Right lung (tissue), 5 donors: ENCODE results near the gene AFDN. TPM values are rescaled to one million over a fixed set of nuclear protein-coding genes. Genes with fewer than 3 reads are reported as not detected.

ENCODE experiments used
- DNase-seq, 2 donors: peaks; one replicate each; pipeline ENCODE4 v3.0.0-alpha.2; 2013
- polyA plus RNA-seq, 5 donors: library from polyadenylated mRNA; unstranded; fragments of 120-200 nt; gene quantifications; one replicate each; pipeline versions ENCODE4 v1.2.1 to v1.2.3, GENCODE V29; 2013; ENCODE audit warnings: inconsistent platforms in 1 of 5, low replicate concordance in 1 of 5; ENCODE audit not compliant: insufficient read length in 5 of 5, insufficient read depth in 1 of 5

The AFDN gene
- polyA plus RNA-seq, 5 donors, result 217 to 344 (median 308) TPM

DNA sequence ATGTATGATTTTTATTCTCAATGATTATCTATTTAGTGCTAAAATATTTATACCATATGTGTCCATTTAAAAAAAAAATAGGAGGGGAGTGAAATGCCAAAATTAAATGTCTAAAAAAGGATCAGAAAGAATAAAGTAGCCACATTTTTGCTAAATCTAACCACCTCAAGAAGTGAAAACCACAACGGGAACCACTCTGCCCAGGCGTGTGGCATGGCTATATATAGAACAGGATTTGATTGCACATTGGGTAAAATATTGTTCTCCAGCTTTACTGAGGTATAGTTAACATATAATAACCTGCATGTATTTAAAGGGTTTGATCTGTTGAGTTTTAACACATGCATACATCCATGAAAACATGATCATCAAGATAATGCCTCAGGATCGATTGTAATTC lies 19.0 kb upstream of the AFDN start:
- no peak for DNase-seq

DNA sequence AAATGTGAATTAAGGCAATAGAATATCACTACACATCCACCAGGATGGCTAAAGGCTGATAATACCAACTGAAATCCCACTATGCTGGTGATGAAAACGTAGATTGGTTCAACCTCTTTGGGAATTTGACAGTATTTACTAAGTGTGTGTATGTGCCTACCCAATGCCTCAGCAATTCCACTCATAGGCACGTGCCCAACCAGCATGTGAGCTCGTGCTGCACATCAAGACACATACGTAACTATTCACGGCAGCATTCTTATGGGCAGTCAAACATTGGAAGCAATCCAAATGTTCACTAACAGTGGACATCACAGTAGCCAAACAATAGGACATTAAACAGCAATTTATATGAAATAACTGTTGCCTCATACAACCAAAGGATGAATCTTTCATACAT lies 15.7 kb upstream of the AFDN start:
- DNase-seq, result no peak

DNA sequence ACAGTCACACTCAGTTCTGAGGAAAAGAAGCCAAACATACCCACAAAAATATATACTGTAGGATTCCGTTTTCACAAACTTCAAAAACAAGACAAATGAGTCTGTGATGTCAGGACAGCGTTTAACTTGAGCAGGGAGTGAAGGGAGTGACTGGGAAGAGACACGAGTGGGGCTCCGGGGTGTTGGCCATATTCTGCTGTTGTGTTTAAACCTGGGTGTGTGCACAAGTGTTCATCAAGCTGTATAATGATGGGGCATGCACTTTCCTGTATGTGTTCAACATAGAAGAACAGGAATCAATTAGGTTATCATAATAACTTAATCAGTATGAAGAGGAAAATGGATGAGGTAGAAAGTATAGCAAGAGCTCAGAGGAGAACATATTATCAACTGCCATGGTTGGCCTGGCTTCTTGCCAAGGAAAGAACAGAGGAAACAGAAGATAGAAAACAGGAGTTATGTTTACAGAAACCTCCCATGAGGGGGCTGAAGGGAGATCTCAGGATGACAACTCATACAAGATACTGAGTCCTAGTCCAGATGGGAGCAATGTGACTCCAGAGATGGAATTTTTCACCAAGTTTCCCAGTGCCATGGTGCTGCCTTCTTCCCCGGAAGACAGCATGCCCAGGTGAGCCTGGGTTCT lies 15.1 kb upstream of the AFDN start:
- no peak for DNase-seq

DNA sequence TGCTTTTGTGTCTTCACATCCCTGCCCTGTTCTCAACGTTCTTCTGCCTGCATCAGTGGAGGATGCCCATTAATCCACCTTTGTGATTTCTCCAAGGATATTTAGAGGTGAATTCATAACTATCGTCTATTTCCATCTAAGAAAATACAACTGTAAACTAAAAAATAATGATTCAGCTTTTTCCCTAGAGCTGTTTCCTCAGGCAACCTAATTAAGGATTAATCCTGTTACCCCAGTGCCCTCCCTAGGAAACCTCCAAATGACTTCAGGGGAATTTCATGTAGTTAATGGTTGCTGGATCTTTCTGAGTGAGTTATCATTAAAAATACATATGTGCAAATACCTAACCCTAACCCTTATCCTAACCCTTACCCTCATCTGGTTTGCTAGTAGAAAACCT lies 14.6 kb upstream of the AFDN start:
- no peak for DNase-seq

DNA sequence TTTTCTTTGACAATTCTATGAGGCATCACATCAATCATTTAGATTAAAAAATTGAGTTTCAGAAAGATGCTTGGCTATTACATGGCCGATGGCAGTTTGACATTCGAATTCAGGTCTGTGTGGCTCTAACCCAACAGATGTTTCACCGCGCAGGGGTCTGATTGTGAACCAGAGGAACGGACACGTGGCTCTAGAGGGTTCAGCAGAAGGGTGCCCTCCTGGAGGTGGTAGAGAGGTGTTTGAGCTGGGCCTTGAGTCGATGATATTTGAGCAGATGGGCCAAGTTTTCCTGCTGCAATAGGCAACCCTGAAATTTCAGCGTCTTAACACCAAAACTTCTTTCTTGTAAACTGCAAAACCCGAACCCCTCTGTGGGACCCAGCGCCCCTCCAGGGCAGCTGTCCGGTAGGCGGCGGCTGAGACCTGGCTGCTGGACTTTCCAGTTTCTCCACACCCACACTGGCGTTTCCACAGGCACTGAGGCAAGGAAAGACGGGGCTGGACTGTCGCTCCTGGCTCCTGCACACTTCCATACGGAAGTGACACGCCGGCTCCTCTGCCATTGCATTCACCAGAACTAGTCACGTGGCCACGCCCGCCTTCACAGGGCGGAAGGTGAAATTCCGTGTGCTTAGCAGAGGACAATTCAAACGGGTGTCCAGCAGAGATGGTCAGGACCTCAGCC lies 11.3 kb upstream of the AFDN start:
- DNase-seq, result no peak

DNA sequence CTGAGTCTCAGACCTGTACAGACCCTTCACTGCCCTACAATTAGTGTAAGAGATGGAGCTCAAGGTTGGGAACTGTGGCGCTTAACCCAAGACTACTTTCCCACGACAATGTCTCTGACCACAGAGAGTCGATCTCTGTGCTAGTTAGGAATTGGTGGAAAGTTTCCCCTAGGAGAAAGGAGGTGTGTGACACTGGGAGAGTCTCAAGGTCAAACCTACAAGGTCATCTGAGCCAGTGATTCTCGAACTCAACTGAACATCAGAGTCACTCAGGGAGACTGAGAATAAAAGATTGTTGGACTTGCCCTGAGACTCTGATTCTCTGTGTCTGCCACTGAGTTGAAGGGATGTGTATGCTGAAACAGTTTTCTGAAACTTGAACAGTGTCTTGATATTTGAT lies 9.7 kb upstream of the AFDN start:
- DNase-seq, result no peak

DNA sequence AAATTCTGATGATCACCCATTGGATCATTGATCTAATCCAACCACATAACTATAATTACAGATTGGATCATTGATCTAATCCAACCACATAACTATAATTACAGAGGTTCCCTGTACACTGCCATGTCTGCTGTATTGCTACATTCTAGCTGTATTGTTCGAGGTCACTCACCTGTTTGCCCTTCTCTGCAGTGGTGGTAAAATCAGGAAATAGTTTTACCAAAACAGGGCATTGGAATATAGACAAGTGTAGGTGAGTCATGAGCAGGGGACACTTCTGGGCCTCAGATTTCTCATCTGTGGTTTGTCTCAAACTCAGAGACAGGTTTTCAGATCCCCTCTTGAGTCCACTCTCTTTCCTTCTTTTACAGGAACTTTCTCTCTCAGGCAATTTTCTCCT lies 9.0 kb upstream of the AFDN start:
- DNase-seq, result no peak

DNA sequence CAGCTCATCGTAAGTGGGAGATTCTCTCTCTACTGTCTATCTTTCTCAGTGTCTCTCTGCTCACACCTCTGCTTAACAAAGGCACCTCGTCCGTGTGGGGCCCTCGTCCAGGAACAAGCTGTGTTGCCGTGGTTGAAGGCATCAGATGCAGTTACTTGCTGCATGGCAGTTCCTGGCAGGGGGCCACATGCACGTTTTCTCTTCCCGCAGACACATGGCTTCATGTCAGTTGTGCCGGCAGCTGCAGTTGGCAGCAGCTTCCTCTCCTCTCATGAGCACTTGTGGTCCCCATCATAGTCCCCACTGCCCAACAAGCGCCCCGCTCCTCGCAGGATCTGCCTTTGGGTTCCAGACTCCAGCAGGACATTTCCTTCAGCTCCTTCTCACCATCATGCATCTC lies 7.1 kb upstream of the AFDN start:
- DNase-seq, result no peak

DNA sequence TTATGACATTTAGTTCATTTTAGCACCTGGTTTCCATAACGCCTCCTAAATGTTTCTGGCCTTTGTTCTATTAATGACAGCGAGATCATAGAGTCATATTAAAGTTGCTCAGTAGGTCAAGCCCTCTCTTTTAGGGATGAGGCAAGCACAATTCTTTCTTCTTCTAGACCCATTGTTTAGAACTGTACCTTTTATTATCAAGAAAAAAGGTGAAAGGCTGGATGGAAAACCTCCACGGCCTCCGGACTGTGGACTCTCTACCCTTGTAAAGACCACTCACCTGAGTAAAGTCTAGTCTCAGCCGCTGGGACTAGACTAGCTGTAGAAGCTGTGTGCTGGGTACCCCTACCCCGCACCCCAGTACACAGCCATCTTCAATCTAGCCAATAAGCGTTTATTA lies 6.0 kb upstream of the AFDN start:
- DNase-seq, result no peak

DNA sequence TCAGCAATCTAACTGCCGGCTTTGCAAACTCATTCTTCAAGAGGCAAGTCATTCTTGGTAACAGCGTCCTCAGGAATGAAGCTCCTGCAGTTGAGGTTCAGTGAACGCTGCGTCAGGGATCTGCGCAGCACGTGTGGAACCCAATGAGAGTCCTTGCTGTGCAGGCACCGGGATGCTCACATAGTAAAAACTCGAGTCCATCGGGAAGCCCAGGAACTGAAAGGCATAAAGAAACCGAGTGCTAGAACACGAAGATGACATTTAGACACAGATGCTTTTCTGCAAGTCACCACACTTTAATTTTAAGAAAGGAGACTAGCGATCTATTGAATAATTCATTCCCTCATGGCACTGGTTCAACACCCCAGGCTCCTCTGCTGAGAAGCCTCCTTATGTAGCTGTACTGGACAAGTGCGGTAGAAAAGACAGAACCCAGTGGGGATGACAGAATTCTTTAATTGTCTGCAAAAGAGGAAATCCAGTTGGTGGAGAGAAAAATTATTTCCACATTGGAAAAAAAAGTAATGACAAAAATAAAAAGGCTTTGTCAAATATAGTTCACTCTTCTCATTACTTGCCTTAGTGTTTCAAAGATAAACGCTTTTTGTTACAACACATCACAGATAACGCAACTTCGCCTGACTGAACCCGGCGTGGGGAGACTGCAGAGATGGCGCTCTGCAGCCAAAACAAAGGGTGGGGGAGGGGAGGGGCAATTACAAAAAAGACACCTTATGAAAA lies 1.9 kb upstream of the AFDN start:
- peak; percentile 68 to 76 for DNase-seq

DNA sequence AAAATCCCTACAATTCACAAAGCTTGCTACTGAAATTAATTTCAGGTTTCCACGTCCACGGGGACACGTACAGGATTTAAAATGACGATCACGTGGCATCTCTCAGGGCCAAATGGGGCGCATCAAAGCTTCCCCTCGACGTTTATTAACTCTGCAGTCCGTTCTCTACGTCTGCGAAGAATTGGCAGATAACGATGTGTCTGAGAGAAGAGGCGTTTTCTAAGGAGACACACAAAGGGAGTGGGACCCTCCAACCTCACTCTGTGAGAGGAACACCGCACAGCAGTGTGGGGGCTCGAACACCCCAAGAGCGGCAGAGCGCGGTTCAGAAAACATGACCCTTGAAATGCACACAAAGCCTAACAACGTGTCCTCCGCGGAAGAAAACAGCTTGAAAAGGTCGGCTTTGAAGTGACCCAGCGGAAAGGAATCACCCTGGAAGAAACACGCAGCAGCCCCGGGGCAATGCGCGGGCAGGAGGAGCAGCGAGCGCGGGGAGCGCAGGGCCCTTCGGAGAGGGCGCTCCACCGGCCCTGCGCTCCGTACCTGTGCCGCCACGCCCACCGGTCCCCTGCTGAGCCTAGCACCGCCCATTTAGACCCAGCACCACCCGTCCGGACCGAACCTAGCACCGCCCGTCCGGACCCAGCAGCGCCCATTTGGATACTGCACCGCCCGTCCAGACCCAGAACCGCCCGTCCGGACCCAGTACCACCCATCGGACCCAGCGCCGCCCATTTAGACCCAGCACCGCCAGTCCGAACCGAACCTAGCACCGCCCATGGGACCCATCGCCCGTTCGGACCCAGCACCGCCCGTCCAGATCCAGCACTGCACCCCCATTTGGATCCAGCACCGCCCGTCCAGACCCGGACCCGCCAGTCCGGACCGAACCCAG lies 1.1 kb upstream of the AFDN start:
- peak; percentile 66 to 68 for DNase-seq

DNA sequence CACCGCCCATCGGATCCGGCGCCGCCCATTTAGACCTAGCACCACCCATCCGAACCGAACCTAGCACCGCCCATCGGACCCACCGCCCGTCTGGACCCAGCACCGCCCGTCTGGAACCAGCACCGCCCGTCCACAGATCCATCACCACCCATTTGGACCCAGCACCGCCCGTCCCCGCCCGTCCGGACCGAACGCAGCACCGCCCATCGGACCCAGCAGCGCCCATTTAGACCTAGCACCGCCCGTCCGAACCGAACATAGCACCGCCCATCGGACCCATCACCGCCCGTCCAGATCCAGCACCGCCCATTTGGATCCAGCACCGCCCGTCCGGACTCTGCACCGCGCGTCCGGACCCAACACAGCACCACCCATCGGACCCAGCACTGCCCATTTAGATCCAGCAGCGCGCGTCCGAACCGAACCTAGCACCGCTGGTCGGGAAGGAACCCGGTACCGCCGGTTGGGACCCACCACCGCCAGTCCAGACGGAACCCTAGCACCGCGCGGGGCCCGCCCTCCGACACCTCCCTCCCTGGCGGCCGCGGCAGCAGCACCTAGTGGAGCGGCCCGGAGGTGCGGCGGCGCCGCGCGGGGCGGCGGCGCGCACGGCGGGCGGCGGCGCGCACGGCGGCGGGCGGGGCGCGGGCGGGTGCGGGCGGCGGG lies 348 bp upstream of the AFDN start:
- peak; percentile 60 to 64 for DNase-seq

DNA sequence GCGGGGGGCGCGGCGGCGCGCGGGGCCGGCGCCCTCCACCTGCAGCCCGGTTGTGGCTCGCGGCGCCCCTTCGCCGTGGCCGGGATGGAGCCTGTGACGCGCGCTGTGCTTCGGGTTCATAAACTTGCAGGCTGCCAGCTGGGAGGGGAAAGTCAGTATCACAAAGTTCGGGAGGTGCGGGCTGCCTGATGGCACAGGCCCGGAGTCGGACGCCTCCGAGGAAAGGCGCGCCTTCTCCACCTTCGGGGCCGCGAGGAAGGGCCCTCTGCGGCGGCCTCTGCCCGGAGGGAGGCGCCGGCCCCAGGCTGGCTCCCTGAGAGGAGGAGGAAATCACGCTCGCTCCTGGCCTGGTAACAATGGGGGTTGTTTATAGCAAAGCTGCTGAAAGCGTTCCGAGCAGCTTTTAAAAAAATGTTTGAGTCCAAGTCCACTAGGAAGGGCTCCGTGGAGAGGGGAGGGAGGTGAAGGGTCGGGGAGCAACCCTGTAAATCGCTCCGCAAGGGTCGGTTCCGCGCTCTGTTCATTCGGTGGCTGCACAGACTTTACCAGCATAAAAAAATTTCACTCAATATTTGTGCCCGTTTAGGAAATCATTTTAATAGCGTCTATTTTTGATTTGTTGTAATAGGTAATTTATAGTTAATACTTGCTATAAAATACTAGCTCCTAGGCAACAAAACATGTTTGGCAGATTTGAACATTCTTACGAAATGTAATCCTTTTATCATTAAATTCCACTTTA lies 1.0 kb downstream of the AFDN start:
- peak; percentile 62 for DNase-seq

DNA sequence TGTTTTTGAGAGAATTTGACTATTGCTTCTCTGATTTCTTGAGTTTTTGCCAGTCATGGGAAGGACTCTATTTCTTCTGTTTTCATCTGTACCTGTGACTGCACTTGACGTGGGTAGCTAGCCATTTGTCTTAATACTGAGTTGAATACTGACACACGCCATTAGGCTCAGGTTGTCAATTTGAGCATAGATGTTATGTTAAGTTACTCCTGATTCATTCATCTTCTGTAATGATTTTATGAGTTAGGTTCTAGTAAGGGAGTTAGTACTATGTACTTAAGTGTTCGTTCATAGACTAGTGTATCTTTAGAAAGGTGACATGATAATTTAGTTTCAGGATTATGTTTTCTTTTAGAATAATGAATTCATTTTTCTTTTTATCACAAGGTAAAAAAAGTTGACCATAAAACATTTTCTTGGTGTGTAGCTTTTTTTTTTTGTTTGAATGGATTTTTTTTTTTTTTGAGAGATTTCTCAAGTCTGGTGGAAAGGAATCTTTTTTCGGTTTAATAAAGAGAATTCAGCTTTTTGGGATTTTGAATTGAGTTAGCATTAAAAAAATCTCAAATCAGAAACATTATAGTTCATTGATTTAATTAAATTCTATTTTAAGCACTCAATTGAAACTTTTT lies 1.7 kb downstream of the AFDN start:
- DNase-seq, result no peak

DNA sequence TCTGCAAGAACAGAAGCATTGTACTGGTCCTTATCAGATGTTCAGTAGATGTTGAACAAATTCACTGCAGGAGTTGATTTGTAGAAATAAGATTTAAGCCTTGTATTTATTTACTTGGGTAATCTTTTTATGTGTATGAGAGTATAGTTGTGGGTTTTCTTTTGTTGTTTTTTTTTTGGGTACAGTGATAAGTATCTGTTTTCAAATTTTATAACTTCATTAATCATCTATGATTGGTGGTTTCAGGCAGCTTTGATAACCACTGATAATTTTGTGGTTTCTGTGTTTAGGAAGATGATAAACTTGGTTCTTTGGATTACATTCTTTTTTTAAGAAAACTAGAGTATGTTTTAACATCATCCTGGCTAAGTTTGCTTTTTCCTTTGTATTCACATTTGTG lies 2.8 kb downstream of the AFDN start:
- no peak for DNase-seq

DNA sequence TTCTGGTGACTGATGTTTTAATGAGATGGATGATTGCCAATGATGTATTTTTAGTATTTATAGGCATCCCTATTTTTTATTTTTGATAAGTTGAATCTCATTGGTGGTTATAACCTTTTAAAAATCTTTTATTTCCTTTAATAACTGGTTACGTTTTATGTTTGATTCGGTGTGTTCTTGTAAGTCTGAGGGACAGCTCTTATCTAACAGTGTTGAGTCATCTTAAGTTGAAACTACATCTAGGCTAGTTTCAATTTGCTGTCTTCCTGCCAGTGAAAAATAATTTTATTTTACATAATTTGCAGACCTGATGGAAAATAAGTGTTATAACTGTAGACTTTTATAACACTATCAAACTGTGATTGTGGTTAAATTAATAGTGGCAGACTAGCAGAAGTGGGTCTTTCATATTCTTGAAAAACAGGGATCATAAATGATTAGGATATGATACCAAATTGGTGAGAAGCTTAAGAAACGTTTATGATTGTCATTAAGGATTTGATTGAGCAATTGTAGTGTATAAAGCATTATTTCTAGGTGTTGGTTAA lies 4.6 kb downstream of the AFDN start:
- no peak for DNase-seq

DNA sequence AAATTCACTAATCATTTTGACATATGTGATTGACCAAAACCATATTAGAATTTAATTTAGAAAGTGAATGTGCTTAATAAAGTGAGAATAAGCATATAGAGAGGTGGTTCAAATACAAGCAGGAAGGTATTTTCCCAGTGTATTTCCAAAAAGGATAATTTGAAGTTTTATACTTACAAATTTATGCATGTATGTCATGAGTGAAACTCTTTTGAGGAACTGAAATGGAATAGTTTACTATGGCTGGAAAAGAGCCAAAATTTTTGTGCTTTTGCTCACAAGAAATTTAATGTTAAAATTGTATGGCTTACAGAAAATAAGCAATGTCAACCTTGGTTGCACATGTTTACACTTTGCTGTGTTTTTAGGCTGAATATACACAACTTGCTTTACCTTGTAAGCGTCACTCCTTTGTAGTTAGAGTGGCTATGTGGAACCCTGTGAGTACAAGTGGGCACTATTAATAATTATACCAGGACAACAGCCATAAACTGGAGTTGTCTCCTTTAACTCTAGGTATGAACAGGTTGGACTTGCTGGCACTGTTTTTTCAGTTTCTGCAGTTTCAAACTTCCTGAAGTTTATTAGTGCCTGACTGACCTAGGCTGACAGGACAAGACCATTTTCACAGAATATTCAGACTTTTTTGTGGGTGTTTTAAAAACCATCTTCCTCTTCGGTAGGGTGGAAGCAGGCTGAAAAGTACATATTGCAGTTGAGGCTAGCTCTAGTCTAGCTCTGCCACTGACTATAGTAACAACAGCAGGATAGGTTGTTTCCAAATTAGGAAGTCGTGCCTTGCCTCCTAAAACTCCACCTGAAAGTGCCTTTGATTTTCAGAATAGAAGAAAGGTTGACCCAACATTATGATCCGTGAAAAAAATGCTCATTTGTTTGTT lies 6.0 kb downstream of the AFDN start:
- DNase-seq, result no peak

DNA sequence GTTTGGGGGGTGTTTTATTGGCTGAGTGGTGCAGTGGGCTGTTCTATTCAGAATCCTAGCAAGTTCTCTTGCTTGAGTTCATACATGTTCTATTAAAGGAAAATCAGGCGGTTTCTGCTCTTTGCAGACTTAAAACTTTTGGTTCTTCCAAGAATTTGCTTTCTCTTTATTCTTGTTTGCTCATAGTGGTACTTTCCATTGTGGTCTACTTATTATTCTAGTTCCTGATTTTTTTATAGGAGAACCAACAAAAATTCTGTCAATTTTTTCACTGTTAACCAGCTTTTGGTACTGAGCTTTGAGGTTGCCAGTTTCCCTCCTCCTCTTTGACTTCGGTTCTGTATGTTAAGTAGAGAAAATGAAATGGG lies 6.7 kb downstream of the AFDN start:
- no peak for DNase-seq

DNA sequence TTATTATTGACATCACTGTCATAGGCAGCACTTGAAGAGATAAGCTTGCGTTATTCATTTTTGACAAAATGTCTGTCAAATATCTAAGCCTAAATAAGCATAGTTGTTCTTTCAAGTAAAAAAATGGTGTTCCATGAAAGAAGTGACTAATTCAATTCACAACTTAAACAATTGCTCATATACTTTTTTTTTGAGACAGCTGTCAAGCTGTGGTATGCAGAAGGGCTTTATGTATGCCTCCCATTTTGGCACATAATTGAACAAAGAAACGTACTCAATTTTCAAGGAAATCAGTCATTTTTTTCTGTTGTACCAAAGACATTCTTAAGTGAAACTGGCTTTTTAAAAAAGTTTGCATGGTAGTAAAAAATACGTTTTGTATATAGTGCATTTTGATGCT lies 8.5 kb downstream of the AFDN start:
- DNase-seq, result no peak
